Brain microvascular endothelial cell (primary cell): ENCODE results near the gene PAPSS2.
"Not testable (repeated sequence)": the region's sequence is repeated elsewhere in the genome, so short reads cannot be mapped to it uniquely, and the experiment has no call there.

Experiments used
- DNase-seq: peaks from one replicate; pipeline ENCODE4 v3.0.0-alpha.2; 2020
- H3K27ac ChIP-seq: fragments of 250-450 bp; sonication (Bioruptor Pico); 2 replicates; pipeline ENCODE4 v1.5.1; 2020; ENCODE audit warnings: mild to moderate bottlenecking, moderate library complexity
- H3K27me3 ChIP-seq: fragments of 250-450 bp; sonication (Bioruptor Pico); replicated peaks from 2 replicates; pipeline ENCODE4 v1.5.1; 2020; ENCODE audit warnings: mild to moderate bottlenecking
- H3K36me3 ChIP-seq: fragments of 250-450 bp; sonication (Bioruptor Pico); replicated peaks from 2 replicates; pipeline ENCODE4 v1.5.1; 2020; ENCODE audit warnings: mild to moderate bottlenecking
- H3K4me3 ChIP-seq: 2 replicates; pipeline ENCODE4 v1.5.1; 2011; ENCODE audit warnings: low read depth, mild to moderate bottlenecking, control low read depth, low read length, moderate library complexity
- CTCF ChIP-seq: IDR thresholded peaks from 2 replicates; pipeline ENCODE4 v1.5.1; 2011; ENCODE audit warnings: low read depth, mild to moderate bottlenecking, moderate library complexity, low read length, control low read depth, inconsistent platforms; ENCODE audit errors: missing control alignments
- in situ Hi-C: cut with HindIII; loops from 2 replicates; pipeline ENCODE4 v1.10.0; 2017; ENCODE audit warnings: low sequenced_read_pairs, low pct_ligation_motif_present

PAPSS2 gene

DNA sequence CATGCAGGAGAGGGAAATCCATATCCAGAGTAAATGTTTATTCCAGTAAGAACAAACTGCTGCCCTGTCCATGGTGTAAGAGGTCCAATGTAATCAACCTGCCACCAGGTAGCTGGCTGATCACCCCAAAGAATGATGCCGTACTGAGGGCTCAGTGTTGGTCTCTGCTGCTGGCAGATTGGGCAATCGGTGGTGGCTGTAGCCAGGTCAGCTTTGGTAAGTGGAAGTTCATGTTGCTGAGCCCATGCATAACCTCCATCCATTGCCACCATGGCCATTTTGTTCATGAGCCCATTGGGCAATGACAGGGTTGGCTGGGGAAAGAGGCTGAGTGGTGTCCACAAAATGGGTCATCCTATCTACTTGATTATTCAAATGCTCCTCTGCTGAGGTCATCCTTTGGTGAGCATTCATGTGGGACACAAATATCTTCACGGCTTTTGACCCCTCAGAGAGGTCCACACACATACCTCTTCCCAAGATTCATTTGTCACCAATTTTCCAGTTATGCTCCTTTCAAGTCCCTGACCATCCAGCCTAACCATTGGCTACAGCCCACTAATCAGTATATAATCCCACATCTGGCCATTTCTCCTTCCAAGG, 23.3 kb upstream of the PAPSS2 start:
- TF ChIP-seq CTCF, result no peak
- H3K36me3 ChIP-seq, result no peaks in the 10 kb centered on the region
- no peak overlapping the region for H3K27ac ChIP-seq
- H3K4me3 ChIP-seq, result no peak overlapping the region
- in situ Hi-C loops, result no loop called here
- no peak for DNase-seq
- H3K27me3 ChIP-seq, result no peaks in the 10 kb centered on the region

DNA sequence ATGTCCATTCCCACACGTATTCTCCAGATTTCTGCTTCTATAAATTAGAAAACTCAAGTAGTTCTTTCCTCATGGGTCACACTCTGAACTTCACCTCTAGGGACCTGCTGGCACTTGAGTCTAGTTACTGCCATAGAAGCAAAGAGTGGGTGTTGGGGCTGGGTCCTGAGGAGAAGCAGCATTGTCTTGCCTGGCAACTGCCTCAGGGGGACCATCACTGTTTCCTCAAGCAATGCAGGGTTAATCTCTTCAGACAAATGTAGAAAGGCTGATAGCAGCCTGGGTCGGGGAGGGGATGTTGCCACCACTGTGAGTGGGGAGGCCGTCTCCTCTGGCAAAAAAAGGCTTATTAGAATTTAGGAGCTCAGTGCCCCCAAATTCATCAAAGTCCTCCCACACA, 20.2 kb upstream of the PAPSS2 start:
- H3K27ac ChIP-seq, result no peak overlapping the region
- H3K27me3 ChIP-seq, result no peaks in the 10 kb centered on the region
- no peak for TF ChIP-seq CTCF
- in situ Hi-C loops, result no loop called here
- H3K4me3 ChIP-seq, result no peak overlapping the region
- no peaks in the 10 kb centered on the region for H3K36me3 ChIP-seq
- DNase-seq, result no peak

DNA sequence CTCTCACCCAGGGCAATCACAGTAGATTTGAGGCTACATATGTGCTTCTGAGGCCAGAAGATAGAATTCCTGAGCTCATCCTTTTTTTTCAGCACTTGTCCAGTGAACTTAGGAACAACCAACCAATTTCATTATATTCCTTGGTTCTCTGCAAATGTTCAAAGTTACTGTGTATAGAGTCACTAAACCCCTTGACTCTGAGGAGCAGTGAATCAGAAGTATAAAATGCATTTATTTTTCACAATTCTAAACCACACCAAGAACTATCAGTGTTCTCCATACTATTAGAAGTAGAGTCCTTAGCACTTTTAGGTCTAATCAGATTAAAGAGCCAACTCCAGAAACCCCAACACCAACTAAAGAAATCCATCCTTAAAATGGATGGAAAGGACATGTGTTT, 19.6 kb upstream of the PAPSS2 start:
- in situ Hi-C loops, result no loop called here
- no peak for TF ChIP-seq CTCF

DNA sequence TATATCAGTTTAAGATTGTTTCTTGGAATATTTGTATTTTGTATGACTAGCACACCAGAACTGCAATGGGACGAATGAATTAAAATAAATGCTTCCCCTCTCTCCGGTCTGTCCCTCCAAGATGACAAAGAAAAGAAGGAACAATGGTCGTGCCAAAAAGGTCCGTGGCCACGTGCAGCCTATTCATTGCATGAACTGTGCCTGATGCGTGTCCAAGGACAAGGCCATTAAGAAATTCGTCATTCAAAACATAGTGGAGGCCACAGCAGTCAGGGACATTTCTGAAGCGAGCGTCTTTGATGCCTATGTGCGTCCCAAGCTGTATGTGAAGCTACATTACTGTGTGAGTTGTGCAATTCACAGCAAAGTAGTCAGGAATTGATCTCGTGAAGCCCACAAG, 17.2 kb upstream of the PAPSS2 start:
- no peak for TF ChIP-seq CTCF
- in situ Hi-C loops, result no loop called here
- H3K4me3 ChIP-seq, result no peak overlapping the region

More for the DNA sequence above, 19.6 kb upstream of the PAPSS2 start:
- H3K27me3 ChIP-seq, result no peaks in the 10 kb centered on the region
- DNase-seq, result no peak
- H3K27ac ChIP-seq, result no peak overlapping the region
- H3K4me3 ChIP-seq, result no peak overlapping the region
- H3K36me3 ChIP-seq, result no peaks in the 10 kb centered on the region

GRCh38 chr10:87642988-87643387, 16.7 kb upstream of the PAPSS2 start:
- no peak overlapping the region for H3K27ac ChIP-seq
- TF ChIP-seq CTCF, result no peak
- no peak overlapping the region for H3K4me3 ChIP-seq
- DNase-seq, result no peak
- no peaks in the 10 kb centered on the region for H3K27me3 ChIP-seq
- in situ Hi-C loops, result no loop called here
- H3K36me3 ChIP-seq, result no peaks in the 10 kb centered on the region

More for the DNA sequence above, 17.2 kb upstream of the PAPSS2 start:
- no peaks in the 10 kb centered on the region for H3K27me3 ChIP-seq
- H3K27ac ChIP-seq, result no peak overlapping the region
- H3K36me3 ChIP-seq, result no peaks in the 10 kb centered on the region
- no peak for DNase-seq

GRCh38 chr10:87643920-87644319, 15.8 kb upstream of the PAPSS2 start:
- no peak for TF ChIP-seq CTCF
- H3K27me3 ChIP-seq, result no peaks in the 10 kb centered on the region
- DNase-seq, result no peak
- no peak overlapping the region for H3K27ac ChIP-seq
- no peaks in the 10 kb centered on the region for H3K36me3 ChIP-seq
- in situ Hi-C loops, result no loop called here
- no peak overlapping the region for H3K4me3 ChIP-seq

GRCh38 chr10:87644500-87644899, 15.2 kb upstream of the PAPSS2 start:
- in situ Hi-C loops, H3K36me3 ChIP-seq, DNase-seq, H3K27me3 ChIP-seq, H3K4me3 ChIP-seq, H3K27ac ChIP-seq: not testable (repeated sequence)
